HAP-1 (cell line): ENCODE data around the gene MYO9B.
"Not testable (repeated sequence)": the region's sequence is repeated elsewhere in the genome, so short reads cannot be mapped to it uniquely, and the experiment has no call there.

Experiments
- DNase-seq, 2 experiments: peaks; one replicate each; pipeline ENCODE4 v3.0.0-alpha.2; 2016 to 2020; ENCODE audit warnings: low spot score in 2 of 2
- H3K27me3 ChIP-seq: fragments of 250-450 bp; sonication (Bioruptor Pico); 2 replicates; pipeline ENCODE4 v1.5.1; 2020; ENCODE audit warnings: low read depth, mild to moderate bottlenecking, moderate library complexity
- H3K36me3 ChIP-seq: fragments of 250-450 bp; sonication (Bioruptor Pico); replicated peaks from 2 replicates; pipeline ENCODE4 v1.5.1; 2020; ENCODE audit warnings: mild to moderate bottlenecking
- H3K4me1 ChIP-seq: fragments of 250-450 bp; sonication (Bioruptor Pico); 2 replicates; pipeline ENCODE4 v1.5.1; 2020; ENCODE audit warnings: mild to moderate bottlenecking
- H3K4me3 ChIP-seq: fragments of 250-450 bp; sonication (Bioruptor Pico); 2 replicates; pipeline ENCODE4 v1.5.1; 2020; ENCODE audit warnings: mild to moderate bottlenecking, moderate library complexity
- H3K9me3 ChIP-seq: fragments of 250-450 bp; sonication (Bioruptor Pico); 2 replicates; pipeline ENCODE4 v1.5.1; 2020; ENCODE audit warnings: mild to moderate bottlenecking, moderate library complexity
- in situ Hi-C: fragments of 300-500 bp; cut with MboI; formaldehyde crosslinking; loops from 3 replicates; pipeline ENCODE4 v1.14.3; 2020; ENCODE audit warnings: low sequenced_read_pairs, inconsistent platforms, mixed read lengths

MYO9B gene

GRCh38 chr19:17090583-17090982, 15.0 kb downstream of the MYO9B start:
- Histone ChIP-seq H3K4me3 (no peak overlapping the region), H3K27me3 (no peaks in the 10 kb centered on the region), H3K36me3 (no peaks in the 10 kb centered on the region), H3K9me3 (no peaks in the 10 kb centered on the region), H3K4me1 (no peaks in the 10 kb centered on the region)
- no peak for DNase-seq
- in situ Hi-C loops, result no loop called here

- Histone ChIP-seq H3K36me3 (no peaks in the 10 kb centered on the region), H3K9me3 (no peaks in the 10 kb centered on the region), H3K4me3 (no peak overlapping the region), H3K4me1 (no peaks in the 10 kb centered on the region), H3K27me3 (no peaks in the 10 kb centered on the region)
- no peak for DNase-seq
- in situ Hi-C loops, result no loop called here
These were observed 16.3 kb downstream of the MYO9B start for GRCh38 chr19:17091758-17092333.

GRCh38 chr19:17092696-17093095, 17.1 kb downstream of the MYO9B start:
- no peaks in the 10 kb centered on the region for H3K9me3 ChIP-seq
- no peaks in the 10 kb centered on the region for H3K27me3 ChIP-seq
- H3K36me3 ChIP-seq, result no peaks in the 10 kb centered on the region
- no peak overlapping the region for H3K4me3 ChIP-seq
- peaks cover 8% of the 10 kb centered on the region; the same call in 1 of the 2 replicates for H3K4me1 ChIP-seq
- in situ Hi-C loops, result no loop called here
- no peak for DNase-seq

GRCh38 chr19:17094694-17095093, 19.1 kb downstream of the MYO9B start:
- H3K9me3 ChIP-seq, H3K36me3 ChIP-seq, DNase-seq, H3K4me3 ChIP-seq, H3K4me1 ChIP-seq, in situ Hi-C loops, H3K27me3 ChIP-seq: not testable (repeated sequence)

DNA sequence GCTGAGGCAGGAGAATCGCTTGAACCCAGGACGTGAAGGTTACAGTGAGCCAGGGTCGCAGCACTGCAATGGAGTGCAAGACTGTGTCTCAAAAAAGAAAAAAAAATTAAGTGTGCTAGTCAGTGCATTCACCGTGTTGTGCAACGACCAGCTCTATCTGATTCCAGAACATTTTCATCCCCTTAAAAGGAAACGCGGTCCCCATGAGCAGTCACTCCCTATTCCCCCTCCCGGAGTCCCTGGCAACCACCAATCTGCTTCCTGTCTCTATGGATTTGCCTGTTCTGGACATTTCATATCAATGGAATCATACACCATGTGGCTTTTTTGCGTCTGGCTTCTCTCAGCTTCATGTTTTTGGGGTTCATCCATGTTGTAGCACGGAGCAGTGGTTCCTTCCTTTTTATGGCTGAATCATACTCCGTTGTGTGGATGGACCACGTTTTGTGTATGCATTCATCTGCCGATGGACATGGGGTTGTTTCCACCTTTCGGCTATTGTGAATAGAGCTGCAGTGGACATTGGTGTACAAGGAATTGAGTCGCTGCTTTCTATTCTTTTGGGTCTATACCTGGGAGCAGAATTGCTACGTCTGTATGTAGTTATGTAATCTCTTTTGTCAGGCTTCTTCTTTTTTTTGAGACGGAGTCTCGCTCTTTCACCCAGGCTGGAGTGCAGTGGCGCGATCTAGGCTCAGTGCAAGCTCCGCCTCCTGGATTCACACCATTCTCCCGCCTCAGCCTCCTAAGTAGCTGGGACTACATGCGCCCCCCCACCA, 19.8 kb downstream of the MYO9B start:
- Histone ChIP-seq H3K36me3 (no peaks in the 10 kb centered on the region), H3K9me3 (no peaks in the 10 kb centered on the region), H3K27me3 (no peaks in the 10 kb centered on the region), H3K4me3 (no peak overlapping the region), H3K4me1 (peaks cover 9% of the 10 kb centered on the region; the same call in 1 of the 2 replicates)
- in situ Hi-C loops, result no loop called here
- no peak for DNase-seq

- Histone ChIP-seq H3K4me1 (peaks cover 9% of the 10 kb centered on the region; the same call in 1 of the 2 replicates), H3K4me3 (no peak overlapping the region), H3K9me3 (no peaks in the 10 kb centered on the region), H3K27me3 (no peaks in the 10 kb centered on the region), H3K36me3 (peaks cover 11% of the 10 kb centered on the region)
- in situ Hi-C loops, result no loop called here
- peak; percentile 16 to 24 for DNase-seq
These were observed 22.1 kb downstream of the MYO9B start for GRCh38 chr19:17097593-17098126.

- no peak for DNase-seq
- peaks cover 12% of the 10 kb centered on the region for H3K36me3 ChIP-seq
- in situ Hi-C loops, result no loop called here
- no peak overlapping the region for H3K4me3 ChIP-seq
- no peaks in the 10 kb centered on the region for H3K27me3 ChIP-seq
- H3K9me3 ChIP-seq, result no peaks in the 10 kb centered on the region
- peaks cover 9% of the 10 kb centered on the region; the same call in 1 of the 2 replicates for H3K4me1 ChIP-seq
These were observed 22.7 kb downstream of the MYO9B start for GRCh38 chr19:17098326-17098725.

DNA sequence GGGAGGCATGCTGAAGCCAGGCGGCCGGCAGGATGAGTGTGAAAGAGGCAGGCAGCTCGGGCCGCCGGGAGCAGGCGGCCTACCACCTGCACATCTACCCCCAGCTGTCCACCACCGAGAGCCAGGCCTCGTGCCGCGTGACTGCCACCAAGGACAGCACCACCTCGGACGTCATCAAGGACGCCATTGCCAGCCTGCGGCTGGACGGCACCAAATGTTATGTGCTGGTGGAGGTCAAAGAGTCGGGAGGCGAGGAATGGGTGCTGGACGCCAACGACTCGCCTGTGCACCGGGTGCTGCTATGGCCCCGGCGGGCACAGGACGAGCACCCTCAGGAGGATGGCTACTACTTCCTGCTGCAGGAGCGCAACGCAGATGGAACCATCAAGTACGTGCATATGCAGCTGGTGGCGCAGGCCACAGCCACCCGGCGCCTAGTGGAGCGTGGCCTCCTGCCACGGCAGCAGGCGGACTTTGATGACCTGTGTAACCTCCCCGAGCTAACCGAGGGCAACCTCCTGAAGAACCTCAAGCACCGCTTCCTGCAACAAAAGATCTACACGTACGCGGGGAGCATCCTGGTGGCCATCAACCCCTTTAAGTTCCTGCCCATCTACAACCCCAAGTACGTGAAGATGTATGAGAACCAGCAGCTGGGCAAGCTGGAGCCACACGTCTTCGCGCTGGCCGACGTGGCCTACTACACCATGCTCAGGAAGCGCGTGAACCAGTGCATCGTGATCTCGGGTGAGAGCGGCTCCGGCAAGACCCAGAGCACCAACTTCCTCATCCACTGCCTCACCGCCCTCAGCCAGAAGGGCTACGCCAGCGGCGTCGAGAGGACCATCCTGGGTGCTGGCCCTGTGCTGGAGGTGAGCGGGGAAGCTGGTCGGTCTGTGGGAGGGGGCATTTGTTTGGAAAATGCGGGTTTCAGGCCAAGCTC, 26.4 kb downstream of the MYO9B start:
- no peak overlapping the region for H3K4me3 ChIP-seq
- H3K4me1 ChIP-seq, result peaks cover 8% of the 10 kb centered on the region; the same call in 1 of the 2 replicates
- no peaks in the 10 kb centered on the region for H3K9me3 ChIP-seq
- no peak for DNase-seq
- peaks cover 15% of the 10 kb centered on the region for H3K36me3 ChIP-seq
- in situ Hi-C loops, result no loop called here
- H3K27me3 ChIP-seq, result no peaks in the 10 kb centered on the region

GRCh38 chr19:17103177-17103576, 27.6 kb downstream of the MYO9B start:
- H3K4me1 ChIP-seq, result no peaks in the 10 kb centered on the region
- H3K4me3 ChIP-seq, result no peak overlapping the region
- in situ Hi-C loops, result no loop called here
- DNase-seq, result peak; percentile 18 to 72
- no peaks in the 10 kb centered on the region for H3K9me3 ChIP-seq
- no peaks in the 10 kb centered on the region for H3K27me3 ChIP-seq
- H3K36me3 ChIP-seq, result peaks cover 15% of the 10 kb centered on the region

DNA sequence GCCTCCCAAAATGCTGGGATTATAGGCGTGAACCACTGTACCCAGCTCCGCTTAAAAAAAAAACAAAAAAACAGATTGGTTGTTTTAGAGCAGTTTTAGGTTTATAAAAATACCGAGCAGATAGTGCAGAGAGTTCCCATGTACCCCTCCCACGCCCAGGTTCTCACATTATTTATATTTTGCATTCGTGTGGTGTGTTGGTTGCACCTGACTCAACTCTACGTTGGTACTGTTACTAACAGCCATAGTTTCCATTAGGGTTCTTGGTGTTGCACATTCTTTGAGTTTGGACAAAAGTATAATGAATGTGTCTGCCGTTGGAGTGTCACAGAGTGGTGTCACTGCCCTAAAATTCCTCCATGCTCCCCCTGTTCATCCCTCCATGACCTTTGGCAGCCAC, 29.1 kb downstream of the MYO9B start:
- Histone ChIP-seq H3K36me3 (peaks cover 15% of the 10 kb centered on the region), H3K27me3 (no peaks in the 10 kb centered on the region), H3K4me1 (no peaks in the 10 kb centered on the region), H3K9me3 (no peaks in the 10 kb centered on the region), H3K4me3 (no peak overlapping the region)
- DNase-seq, result no peak
- in situ Hi-C loops, result no loop called here

GRCh38 chr19:17105556-17105955, 30.0 kb downstream of the MYO9B start:
- peaks cover 15% of the 10 kb centered on the region for H3K36me3 ChIP-seq
- no peaks in the 10 kb centered on the region for H3K9me3 ChIP-seq
- in situ Hi-C loops, result no loop called here
- H3K27me3 ChIP-seq, result no peaks in the 10 kb centered on the region
- no peaks in the 10 kb centered on the region for H3K4me1 ChIP-seq
- H3K4me3 ChIP-seq, result no peak overlapping the region
- no peak for DNase-seq

- H3K36me3 ChIP-seq, result peaks cover 10% of the 10 kb centered on the region
- DNase-seq, H3K9me3 ChIP-seq, H3K27me3 ChIP-seq, H3K4me3 ChIP-seq, in situ Hi-C loops, H3K4me1 ChIP-seq: not testable (repeated sequence)
These were observed 31.4 kb downstream of the MYO9B start for GRCh38 chr19:17106964-17107363.

- no peaks in the 10 kb centered on the region for H3K9me3 ChIP-seq
- peaks cover 5% of the 10 kb centered on the region; the same call in 1 of the 2 replicates for H3K36me3 ChIP-seq
- in situ Hi-C loops, result no loop called here
- no peaks in the 10 kb centered on the region for H3K4me1 ChIP-seq
- no peak overlapping the region for H3K4me3 ChIP-seq
- no peak for DNase-seq
- H3K27me3 ChIP-seq, result no peaks in the 10 kb centered on the region
These were observed 32.2 kb downstream of the MYO9B start for GRCh38 chr19:17107546-17108452.
